ENCODE data around the gene CPNE6. TPM values are rescaled to one million over a fixed set of nuclear protein-coding genes. Genes with fewer than 3 reads are reported as not detected.

Gene CPNE6
- polyA plus RNA-seq, 4 donors = 0.03 TPM; not detected in 3

GRCh38 chr14:24067133-24068082 lies 4.0 kb upstream of the CPNE6 start:
- DNase-seq (ENCODE audit: low read depth in 4 of 4, low spot score in 3 of 4) = no peak

GRCh38 chr14:24068711-24069410 lies 2.5 kb upstream of the CPNE6 start:
- no peak for DNase-seq (ENCODE audit: low read depth in 4 of 4, low spot score in 3 of 4)

- DNase-seq (ENCODE audit: low read depth in 4 of 4, low spot score in 3 of 4) = no peak
Observed at GRCh38 chr14:24069411-24069735, 2.0 kb upstream of the CPNE6 start.

- no peak for DNase-seq (ENCODE audit: low read depth in 4 of 4, low spot score in 3 of 4)
Observed at GRCh38 chr14:24070285-24071143, 848 bp upstream of the CPNE6 start.

- no peak for DNase-seq (ENCODE audit: low read depth in 4 of 4, low spot score in 3 of 4)
Observed at GRCh38 chr14:24071836-24072430, 571 bp downstream of the CPNE6 start.

- no peak for DNase-seq (ENCODE audit: low read depth in 4 of 4, low spot score in 3 of 4)
Observed at GRCh38 chr14:24072436-24072835, 1.1 kb downstream of the CPNE6 start.

GRCh38 chr14:24072881-24073877 lies 1.8 kb downstream of the CPNE6 start:
- no peak for DNase-seq (ENCODE audit: low read depth in 4 of 4, low spot score in 3 of 4)

GRCh38 chr14:24074625-24075484 lies 3.5 kb downstream of the CPNE6 start:
- no peak for DNase-seq (ENCODE audit: low read depth in 4 of 4, low spot score in 3 of 4)

GRCh38 chr14:24075485-24076301 lies 4.3 kb downstream of the CPNE6 start:
- DNase-seq (ENCODE audit: low read depth in 4 of 4, low spot score in 3 of 4) = no peak

GRCh38 chr14:24076302-24076601 lies 4.9 kb downstream of the CPNE6 start:
- DNase-seq (ENCODE audit: low read depth in 4 of 4, low spot score in 3 of 4) = no peak

GRCh38 chr14:24077086-24077485 lies 5.7 kb downstream of the CPNE6 start:
- no peak for DNase-seq (ENCODE audit: low read depth in 4 of 4, low spot score in 3 of 4)

- DNase-seq (ENCODE audit: low read depth in 4 of 4, low spot score in 3 of 4) = no peak
Observed at GRCh38 chr14:24078146-24078545, 6.8 kb downstream of the CPNE6 start.

GRCh38 chr14:24079491-24080141 lies 8.3 kb downstream of the CPNE6 start:
- DNase-seq (ENCODE audit: low read depth in 4 of 4, low spot score in 3 of 4) = no peak

- DNase-seq (ENCODE audit: low read depth in 4 of 4, low spot score in 3 of 4) = no peak
Observed at GRCh38 chr14:24080142-24080530, 8.8 kb downstream of the CPNE6 start.

GRCh38 chr14:24080888-24081738 lies 9.8 kb downstream of the CPNE6 start:
- DNase-seq (ENCODE audit: low read depth in 4 of 4, low spot score in 3 of 4) = no peak

GRCh38 chr14:24081739-24082211 lies 10.4 kb downstream of the CPNE6 start:
- no peak for DNase-seq (ENCODE audit: low read depth in 4 of 4, low spot score in 3 of 4)
